Retinal pigment epithelial cell (primary cell): ENCODE measurements around the gene PIP4K2A.

Experiments
- DNase-seq: peaks from one replicate; pipeline ENCODE4 v3.0.0-alpha.2; 2010; ENCODE audit warnings: low read depth
- H3K4me3 ChIP-seq: 2 replicates; pipeline ENCODE4 v1.5.1; 2011; ENCODE audit warnings: mild to moderate bottlenecking, low read length, control low read depth, moderate library complexity
- TF ChIP-seq, protein P1 (sequence below): conservative IDR thresholded peaks from 2 replicates; pipeline ENCODE4 v1.5.1; 2011; ENCODE audit warnings: low read depth, low read length, control low read depth, inconsistent platforms

Gene PIP4K2A

DNA sequence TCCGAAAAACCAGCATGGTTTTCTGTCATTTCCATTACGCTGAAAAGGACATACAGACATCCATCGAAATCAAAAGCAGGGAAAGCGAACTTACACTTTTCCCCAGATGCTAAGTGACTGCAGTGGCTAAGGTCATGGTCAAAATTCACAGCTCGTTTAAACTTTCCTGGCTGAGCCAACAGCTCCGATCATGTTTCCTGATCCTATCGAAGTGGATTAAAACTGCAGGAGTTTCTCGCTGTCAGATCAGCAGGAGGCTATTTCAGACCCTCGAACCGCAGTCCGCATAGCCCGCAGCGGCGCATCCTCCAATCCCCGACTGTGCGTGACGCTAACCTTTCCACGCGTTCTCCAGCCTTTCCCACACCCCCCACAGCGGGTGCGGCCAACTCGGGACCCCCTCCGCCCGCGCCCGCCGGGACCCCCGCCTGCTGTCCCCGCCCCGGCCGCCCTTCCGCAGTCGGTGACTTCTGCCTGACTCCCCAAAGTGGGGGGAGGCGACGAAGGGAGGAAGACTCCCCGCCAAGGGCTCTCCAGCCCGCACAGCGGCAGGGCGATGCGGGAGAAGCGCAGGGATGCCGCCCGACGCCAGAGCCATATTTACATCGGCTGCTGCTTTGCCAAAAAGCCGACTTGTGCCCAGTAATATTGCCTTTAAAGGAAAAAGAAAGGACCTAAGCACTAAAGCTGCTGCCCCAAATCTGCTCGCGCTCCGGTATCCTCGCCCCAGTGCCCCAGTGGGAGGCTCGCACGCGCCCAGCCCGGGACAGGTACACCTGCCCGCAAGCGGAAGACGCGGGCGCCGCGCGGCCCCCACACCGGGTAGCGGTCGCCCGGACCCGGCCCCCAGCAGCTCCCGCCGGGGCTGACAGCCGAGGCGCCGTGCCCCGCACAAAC, 1.2 kb downstream of the PIP4K2A start:
- TF ChIP-seq, protein P1, sequence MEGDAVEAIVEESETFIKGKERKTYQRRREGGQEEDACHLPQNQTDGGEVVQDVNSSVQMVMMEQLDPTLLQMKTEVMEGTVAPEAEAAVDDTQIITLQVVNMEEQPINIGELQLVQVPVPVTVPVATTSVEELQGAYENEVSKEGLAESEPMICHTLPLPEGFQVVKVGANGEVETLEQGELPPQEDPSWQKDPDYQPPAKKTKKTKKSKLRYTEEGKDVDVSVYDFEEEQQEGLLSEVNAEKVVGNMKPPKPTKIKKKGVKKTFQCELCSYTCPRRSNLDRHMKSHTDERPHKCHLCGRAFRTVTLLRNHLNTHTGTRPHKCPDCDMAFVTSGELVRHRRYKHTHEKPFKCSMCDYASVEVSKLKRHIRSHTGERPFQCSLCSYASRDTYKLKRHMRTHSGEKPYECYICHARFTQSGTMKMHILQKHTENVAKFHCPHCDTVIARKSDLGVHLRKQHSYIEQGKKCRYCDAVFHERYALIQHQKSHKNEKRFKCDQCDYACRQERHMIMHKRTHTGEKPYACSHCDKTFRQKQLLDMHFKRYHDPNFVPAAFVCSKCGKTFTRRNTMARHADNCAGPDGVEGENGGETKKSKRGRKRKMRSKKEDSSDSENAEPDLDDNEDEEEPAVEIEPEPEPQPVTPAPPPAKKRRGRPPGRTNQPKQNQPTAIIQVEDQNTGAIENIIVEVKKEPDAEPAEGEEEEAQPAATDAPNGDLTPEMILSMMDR, result no peak
- DNase-seq, result no peak

DNA sequence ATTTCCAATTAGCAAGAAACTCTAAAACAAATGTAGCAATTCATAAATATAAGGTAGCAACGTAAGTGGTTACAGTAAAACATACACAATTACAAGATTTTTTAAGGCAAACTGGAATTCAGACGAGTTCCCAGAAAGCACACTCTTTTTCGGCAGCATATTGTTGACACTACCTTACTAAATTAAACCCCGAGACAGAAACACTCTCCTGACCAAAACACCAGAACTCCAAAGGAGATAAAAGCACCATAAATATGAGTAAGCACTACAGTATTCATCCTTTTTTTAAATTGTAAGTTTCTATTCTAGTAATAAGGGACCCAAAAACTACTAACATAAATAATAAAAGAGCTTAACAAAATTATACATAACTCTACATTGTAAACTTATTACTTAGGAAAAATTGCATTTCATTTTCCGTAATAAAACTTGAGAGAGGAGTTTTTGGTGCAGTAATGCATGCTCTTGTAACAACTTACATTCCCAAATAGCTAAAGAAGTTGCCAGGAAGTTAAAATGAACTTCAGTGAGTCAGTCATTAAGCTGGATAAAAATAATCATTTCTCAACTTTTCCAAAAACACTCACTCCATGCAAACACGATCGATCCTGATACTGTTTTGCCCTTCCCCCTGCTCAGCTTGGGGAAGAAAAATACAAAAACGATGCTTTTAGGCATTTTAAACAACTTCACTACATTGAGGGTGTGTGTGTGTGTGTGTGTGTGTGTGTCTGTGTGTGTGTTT, 2.0 kb downstream of the PIP4K2A start:
- peak overlapping the region; percentile 89 for H3K4me3 ChIP-seq
- DNase-seq, result no peak
- TF ChIP-seq, protein P1, result no peak

More for the DNA sequence above, 1.2 kb downstream of the PIP4K2A start:
- peak overlapping the region; percentile 89 for H3K4me3 ChIP-seq

DNA sequence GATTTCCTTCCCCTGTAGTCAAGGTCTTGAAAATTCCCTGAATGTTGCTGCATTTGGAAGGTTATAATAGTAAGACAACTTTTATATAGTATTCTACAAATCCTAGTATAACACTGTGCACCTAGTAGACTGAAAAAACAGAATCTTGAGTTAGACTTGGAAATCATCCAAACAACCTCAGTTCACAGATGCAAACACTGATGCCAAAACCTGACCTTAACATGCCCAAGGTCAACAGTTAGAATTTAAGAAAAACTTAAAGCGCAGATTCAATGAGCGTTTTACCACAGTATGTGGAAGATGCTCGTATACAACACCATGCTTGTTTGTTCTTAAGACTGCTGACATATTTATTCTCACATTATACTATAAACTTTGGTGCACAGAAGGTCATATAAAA, 3.0 kb downstream of the PIP4K2A start:
- H3K4me3 ChIP-seq, result peak overlapping the region; percentile 89
- TF ChIP-seq, protein P1, result no peak
- no peak for DNase-seq

DNA sequence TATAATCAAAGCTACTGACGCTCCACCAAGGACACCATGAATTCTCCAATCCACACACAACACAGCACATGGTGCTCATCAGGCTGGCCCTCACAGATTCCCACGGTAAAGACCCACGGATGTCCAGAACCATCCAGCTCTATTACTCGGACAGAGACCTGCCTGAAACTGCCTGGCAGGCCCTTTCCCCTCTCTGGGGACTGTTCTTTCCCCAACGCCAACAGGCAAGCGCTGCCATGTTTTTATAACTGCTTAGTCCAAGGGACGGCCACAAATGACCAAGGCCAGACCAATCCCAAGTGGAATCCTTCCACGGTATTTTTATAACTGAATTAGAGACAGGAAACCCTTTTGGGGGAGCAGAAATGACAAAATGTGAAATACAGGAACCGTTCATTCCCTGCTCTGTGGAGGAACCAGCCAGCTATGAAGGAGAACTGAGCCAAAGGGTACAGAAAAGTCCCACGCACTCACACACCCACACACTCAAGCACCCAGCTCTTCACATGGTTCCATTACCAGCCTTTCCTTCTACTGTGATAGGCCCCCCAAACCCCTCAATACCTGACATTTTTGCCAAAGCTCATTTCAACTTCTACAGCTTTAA, 4.1 kb downstream of the PIP4K2A start:
- TF ChIP-seq, protein P1, result no peak
- no peak for DNase-seq
- no peak overlapping the region for H3K4me3 ChIP-seq

- TF ChIP-seq, protein P1, result no peak
- no peak overlapping the region for H3K4me3 ChIP-seq
Observed at GRCh38 chr10:22708772-22709171, 5.6 kb downstream of the PIP4K2A start.

GRCh38 chr10:22705527-22705926, 8.9 kb downstream of the PIP4K2A start:
- TF ChIP-seq, protein P1, result no peak
- no peak for DNase-seq
- no peak overlapping the region for H3K4me3 ChIP-seq

More at GRCh38 chr10:22708772-22709171, 5.6 kb downstream of the PIP4K2A start:
- DNase-seq, result no peak
